GM12865 (cell line): ENCODE results near the gene UTP3.

Experiments
- DNase-seq: peaks from one replicate; pipeline ENCODE4 v3.0.0; 2010; ENCODE audit warnings: low read depth
- H3K4me3 ChIP-seq: 2 replicates; pipeline ENCODE4 v1.5.1; 2011; ENCODE audit warnings: mild to moderate bottlenecking, low read depth, low read length, control low read depth
- TF ChIP-seq, protein P1 (sequence below): IDR thresholded peaks from 2 replicates; pipeline ENCODE4 v1.5.1; 2011; ENCODE audit warnings: low read length, control low read depth, low read depth, inconsistent platforms; ENCODE audit not compliant: insufficient read depth; ENCODE audit errors: missing control alignments

UTP3 gene

DNA sequence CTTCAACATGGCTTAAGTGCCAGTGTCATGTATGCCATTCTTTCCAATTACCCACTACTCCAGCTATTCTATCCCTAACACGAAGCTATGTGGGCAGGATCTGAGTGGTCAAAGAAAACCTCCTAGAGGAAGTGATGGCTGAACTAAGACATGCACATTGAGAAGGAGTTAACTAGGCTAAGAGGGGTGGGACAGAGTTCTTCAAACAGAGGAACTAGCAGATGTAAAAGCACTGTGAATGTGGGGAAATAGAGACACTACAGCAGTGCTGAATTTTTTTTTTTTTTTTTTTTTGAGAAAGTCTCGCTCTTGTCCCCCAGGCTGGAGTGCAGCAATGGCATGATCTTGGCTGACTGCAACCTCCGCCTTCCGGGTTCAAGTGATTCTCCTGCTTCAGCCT is 28.2 kb upstream of the UTP3 start:
- DNase-seq = no peak
- TF ChIP-seq, protein P1, sequence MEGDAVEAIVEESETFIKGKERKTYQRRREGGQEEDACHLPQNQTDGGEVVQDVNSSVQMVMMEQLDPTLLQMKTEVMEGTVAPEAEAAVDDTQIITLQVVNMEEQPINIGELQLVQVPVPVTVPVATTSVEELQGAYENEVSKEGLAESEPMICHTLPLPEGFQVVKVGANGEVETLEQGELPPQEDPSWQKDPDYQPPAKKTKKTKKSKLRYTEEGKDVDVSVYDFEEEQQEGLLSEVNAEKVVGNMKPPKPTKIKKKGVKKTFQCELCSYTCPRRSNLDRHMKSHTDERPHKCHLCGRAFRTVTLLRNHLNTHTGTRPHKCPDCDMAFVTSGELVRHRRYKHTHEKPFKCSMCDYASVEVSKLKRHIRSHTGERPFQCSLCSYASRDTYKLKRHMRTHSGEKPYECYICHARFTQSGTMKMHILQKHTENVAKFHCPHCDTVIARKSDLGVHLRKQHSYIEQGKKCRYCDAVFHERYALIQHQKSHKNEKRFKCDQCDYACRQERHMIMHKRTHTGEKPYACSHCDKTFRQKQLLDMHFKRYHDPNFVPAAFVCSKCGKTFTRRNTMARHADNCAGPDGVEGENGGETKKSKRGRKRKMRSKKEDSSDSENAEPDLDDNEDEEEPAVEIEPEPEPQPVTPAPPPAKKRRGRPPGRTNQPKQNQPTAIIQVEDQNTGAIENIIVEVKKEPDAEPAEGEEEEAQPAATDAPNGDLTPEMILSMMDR = no peak
- H3K4me3 ChIP-seq = peak overlapping the region; percentile 69

DNA sequence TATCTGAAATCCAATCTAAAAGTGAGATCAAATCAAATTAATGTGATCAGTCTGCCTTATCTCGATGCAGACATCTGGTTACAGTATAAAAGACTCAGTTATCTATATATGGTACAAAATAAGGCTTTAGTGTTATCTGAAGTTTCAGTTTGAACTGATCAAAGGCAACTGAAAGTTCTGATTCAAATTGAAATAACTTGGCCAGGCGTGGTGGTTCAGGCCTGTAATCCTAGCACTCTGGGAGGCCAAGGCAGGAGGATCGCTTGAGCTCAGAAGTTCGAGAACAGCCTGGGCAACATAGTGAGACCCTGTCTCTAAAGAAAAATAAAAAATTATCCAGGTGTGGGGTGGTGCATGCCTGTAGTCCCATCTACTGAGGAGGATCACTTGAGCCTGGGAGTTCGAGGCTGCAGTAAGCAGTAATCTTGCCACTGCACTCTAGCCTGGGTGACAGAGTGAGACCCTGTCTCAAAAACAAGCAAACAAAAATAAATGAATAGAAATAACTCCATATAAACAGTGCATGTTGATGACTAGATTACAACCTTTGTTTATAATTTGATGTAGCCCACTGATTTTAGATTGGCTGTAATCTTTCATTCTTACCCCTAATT is 26.9 kb upstream of the UTP3 start:
- peak overlapping the region; percentile 69 for H3K4me3 ChIP-seq
- DNase-seq = peak; percentile 73

DNA sequence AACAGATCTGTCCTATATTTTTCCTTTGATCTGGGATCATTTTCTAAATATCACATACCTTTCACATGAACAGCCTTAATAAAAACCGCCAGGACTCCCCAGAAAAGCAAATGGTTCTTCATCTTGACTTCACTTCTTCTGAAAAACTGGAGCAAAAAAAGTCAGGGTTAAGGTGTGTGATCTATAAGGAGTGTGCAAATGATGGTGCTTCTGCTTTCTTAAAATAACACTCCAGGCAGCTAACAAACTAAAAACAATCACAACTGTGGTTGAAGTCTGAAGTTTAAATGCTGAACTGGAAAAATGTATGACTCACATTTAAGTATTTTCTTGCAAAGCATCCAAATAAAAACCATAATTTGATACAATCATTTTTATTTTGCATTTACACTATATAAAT is 22.0 kb upstream of the UTP3 start, which contains the start of gene JCHAIN:
TSS of gene JCHAIN (minus strand) at position 140 of the 400 bp plus-strand sequence. CDS start at position 122, 18 bp downstream.
- TF ChIP-seq, protein P1 = no peak
- peak; percentile 65 for DNase-seq
- peak within 1 kb of the TSS; percentile 69 for H3K4me3 ChIP-seq

DNA sequence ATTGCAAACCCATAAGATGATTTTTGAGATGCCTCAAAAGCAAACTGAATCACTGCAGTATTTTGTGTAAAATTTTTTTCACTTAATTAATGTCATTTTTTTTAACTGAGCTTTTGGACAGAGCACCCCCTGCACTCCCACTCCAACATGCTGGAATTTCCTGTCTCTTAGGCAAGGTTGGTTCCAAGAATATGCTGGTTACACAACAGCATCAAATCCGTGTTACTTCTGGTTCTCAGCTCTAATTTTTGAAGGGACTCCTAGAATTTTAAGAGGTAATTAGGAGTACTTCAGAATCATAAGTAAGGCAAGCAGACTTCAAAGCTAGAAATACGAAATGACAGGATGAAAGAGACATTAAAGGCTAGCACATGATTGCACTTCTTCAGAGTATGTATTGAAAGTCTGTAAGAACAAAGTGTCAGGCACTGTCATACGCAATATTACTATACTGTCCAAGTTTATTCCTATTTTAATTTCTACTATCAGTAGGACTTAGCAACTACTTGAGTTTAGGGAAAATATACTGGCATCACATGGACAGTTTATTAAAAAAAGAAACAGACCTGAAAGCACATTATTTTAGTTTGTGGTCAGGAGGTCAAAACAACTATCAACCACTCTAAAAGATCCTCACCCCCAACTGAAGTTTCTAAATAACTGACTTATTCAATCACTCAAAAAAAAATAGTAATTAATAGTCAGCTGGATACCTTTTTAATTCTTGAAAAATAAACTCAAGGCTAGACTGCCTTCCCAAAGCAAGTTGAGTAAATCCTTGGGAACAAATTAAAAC is 20.4 kb upstream of the UTP3 start:
- no peak for DNase-seq
- H3K4me3 ChIP-seq = peak overlapping the region; percentile 8; the same call in 1 of the 2 replicates
- TF ChIP-seq, protein P1 = no peak

DNA sequence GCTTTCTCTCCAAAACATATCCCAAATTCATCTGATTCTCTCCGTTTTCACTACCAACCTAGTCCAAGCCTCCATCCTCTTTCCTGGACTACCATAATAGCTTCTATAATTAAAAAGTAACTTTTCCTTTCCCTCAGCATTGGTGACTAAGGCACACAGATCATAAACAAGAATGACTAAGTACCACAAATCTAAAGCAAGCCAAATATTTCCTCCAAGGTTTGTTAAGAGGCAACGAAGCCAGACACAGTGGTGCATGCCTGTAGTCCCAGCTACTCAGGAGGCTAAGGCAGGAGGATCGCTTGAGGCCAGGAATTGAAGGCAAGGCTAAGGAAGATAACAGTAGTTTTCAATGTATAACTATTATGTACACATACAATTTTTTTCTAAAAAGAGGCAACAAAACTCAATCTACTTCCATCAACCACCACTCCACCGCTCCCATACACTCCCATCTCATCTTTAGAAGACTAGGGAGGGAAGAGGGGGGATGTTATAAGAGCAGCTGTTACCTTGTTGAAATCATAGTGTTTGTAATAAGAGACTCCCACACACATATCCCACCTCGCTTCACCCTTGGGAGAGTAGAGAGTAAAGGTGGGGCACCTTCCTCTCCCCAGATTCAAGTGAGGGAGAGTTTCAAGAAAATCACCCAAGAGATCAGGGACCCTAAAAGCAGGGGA is 17.9 kb upstream of the UTP3 start:
- no peak for DNase-seq
- H3K4me3 ChIP-seq = no peak overlapping the region
- TF ChIP-seq, protein P1 = no peak

DNA sequence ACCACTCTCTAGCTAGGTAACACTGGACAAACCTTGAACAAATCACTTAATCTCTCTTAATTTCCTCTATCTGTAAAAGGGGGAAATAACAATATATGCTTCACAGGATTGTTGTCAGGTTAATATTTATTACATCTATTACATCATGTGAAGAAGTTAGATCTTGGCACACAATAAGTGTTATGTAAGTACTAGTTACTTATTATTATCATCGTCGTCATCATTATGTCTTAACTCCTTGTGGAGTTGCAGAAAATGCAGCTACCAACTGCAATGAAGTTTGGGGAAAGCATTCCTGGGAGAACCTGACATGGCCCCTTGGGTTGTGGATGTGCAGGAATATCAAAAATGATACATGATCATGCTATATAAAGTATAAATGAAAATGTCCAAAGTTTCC is 17.2 kb upstream of the UTP3 start:
- DNase-seq = no peak
- H3K4me3 ChIP-seq = no peak overlapping the region
- TF ChIP-seq, protein P1 = no peak

DNA sequence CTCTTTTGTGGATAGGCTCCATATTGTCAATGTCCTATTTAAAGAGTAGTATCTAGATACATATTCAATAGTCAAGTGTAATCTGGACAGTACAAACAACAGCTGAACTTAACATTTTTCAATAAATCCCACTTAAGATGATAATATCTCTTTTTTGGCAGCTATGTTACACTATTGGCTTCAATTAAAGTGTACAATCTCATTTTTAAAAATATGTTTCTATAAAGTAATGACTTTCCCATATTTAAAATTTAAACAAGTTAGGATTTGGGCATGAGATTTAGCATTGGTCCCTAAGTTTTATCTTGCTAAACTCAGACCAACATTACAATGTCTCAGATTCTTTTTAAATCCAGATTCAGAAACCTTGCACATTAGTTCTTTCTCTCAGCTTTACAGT is 14.1 kb upstream of the UTP3 start:
- TF ChIP-seq, protein P1 = no peak
- no peak for DNase-seq
- H3K4me3 ChIP-seq = no peak overlapping the region
